ENCODE data around the gene LDB2.
A peak's percentile ranks its signal among the peaks of the same experiment; 100 is the strongest.

LDB2 gene

GRCh38 chr4:16687845-16688244, 210.6 kb downstream of the LDB2 start:
- H3K4me3 ChIP-seq (ENCODE audit: low read depth, low read length) = no peak overlapping the region
- peak; percentile 60 for DNase-seq (ENCODE audit: low read depth, low spot score)
- TF ChIP-seq, protein P1, sequence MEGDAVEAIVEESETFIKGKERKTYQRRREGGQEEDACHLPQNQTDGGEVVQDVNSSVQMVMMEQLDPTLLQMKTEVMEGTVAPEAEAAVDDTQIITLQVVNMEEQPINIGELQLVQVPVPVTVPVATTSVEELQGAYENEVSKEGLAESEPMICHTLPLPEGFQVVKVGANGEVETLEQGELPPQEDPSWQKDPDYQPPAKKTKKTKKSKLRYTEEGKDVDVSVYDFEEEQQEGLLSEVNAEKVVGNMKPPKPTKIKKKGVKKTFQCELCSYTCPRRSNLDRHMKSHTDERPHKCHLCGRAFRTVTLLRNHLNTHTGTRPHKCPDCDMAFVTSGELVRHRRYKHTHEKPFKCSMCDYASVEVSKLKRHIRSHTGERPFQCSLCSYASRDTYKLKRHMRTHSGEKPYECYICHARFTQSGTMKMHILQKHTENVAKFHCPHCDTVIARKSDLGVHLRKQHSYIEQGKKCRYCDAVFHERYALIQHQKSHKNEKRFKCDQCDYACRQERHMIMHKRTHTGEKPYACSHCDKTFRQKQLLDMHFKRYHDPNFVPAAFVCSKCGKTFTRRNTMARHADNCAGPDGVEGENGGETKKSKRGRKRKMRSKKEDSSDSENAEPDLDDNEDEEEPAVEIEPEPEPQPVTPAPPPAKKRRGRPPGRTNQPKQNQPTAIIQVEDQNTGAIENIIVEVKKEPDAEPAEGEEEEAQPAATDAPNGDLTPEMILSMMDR (IDR thresholded peaks at IDR 0.05; ENCODE audit: low read depth, low read length) = no peak
- in situ Hi-C loops (cut with HindIII; ENCODE audit: low sequenced_read_pairs) = no loop called here

DNA sequence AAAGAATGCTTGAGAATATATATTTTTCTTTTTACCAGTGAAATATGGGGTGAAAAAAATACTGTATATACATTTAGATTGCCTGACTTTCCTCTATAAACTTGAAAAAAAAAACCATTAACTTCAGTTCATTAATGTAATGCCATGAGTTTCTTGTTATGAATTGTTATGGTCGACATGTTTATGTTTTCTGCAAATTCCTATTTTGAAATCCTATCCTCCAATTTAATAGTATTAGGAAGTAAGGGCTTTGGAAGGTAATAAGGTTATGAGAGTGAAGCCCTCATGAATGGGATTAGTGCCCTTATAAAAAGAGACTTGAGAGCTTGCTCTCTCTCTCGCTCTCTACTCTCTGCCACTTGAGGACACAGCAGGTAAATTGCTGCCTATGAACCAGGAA, 211.4 kb downstream of the LDB2 start:
- in situ Hi-C loops (cut with HindIII; ENCODE audit: low sequenced_read_pairs) = no loop called here
- H3K4me3 ChIP-seq (ENCODE audit: low read depth, low read length) = no peak overlapping the region
- DNase-seq (ENCODE audit: low read depth, low spot score) = no peak
- TF ChIP-seq, protein P1 (IDR thresholded peaks at IDR 0.05; ENCODE audit: low read depth, low read length) = no peak

- in situ Hi-C loops (cut with HindIII; ENCODE audit: low sequenced_read_pairs) = no loop called here
- peak; percentile 85 for DNase-seq (ENCODE audit: low read depth, low spot score)
- TF ChIP-seq, protein P1 (IDR thresholded peaks at IDR 0.05; ENCODE audit: low read depth, low read length) = no peak
- no peak overlapping the region for H3K4me3 ChIP-seq (ENCODE audit: low read depth, low read length)
These were observed 212.2 kb downstream of the LDB2 start for GRCh38 chr4:16686195-16686594.

GRCh38 chr4:16685536-16685935, 212.9 kb downstream of the LDB2 start:
- no peak for DNase-seq (ENCODE audit: low read depth, low spot score)
- no peak overlapping the region for H3K4me3 ChIP-seq (ENCODE audit: low read depth, low read length)
- TF ChIP-seq, protein P1 (IDR thresholded peaks at IDR 0.05; ENCODE audit: low read depth, low read length) = no peak
- in situ Hi-C loops (cut with HindIII; ENCODE audit: low sequenced_read_pairs) = no loop called here

- DNase-seq (ENCODE audit: low read depth, low spot score) = no peak
These were observed 213.5 kb downstream of the LDB2 start for GRCh38 chr4:16684935-16685334.

DNA sequence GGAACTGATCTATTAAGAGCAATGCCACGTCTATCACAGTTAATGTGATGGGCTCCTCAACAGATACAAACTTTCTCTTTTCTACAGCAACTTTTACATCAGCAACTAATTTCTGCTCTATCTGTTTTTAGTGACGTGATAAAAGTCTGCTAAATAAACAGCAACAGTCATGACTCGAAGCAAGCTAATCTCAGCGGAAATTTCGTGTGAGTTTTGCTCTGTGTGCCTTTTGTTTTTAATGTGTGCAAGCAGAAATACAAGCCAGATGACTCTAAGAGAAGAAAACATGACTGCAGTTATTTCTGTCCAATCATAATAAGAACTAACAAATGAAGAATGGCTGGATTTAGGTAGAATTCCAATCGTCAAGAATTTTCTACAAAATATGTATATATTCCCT, 214.3 kb downstream of the LDB2 start:
- in situ Hi-C loops (cut with HindIII; ENCODE audit: low sequenced_read_pairs) = no loop called here
- peak; percentile 56 for DNase-seq (ENCODE audit: low read depth, low spot score)
- H3K4me3 ChIP-seq (ENCODE audit: low read depth, low read length) = no peak overlapping the region
- TF ChIP-seq, protein P1 (IDR thresholded peaks at IDR 0.05; ENCODE audit: low read depth, low read length) = no peak

More at GRCh38 chr4:16684935-16685334, 213.5 kb downstream of the LDB2 start:
- TF ChIP-seq, protein P1 (IDR thresholded peaks at IDR 0.05; ENCODE audit: low read depth, low read length) = no peak
- no peak overlapping the region for H3K4me3 ChIP-seq (ENCODE audit: low read depth, low read length)
- in situ Hi-C loops (cut with HindIII; ENCODE audit: low sequenced_read_pairs) = no loop called here

GRCh38 chr4:16682975-16683374, 215.5 kb downstream of the LDB2 start:
- no peak for DNase-seq (ENCODE audit: low read depth, low spot score)
- no peak overlapping the region for H3K4me3 ChIP-seq (ENCODE audit: low read depth, low read length)
- TF ChIP-seq, protein P1 (IDR thresholded peaks at IDR 0.05; ENCODE audit: low read depth, low read length) = no peak
- in situ Hi-C loops (cut with HindIII; ENCODE audit: low sequenced_read_pairs) = no loop called here
